ENCODE data around the gene OR2H1.

Gene OR2H1

GRCh38 chr6:29510746-29511300 lies 53.9 kb downstream of the OR2H1 start:
- no peak for TF ChIP-seq CTCF (IDR thresholded peaks at IDR 0.05)

Measured in LNCAP (cell line).